Retina (tissue), 1 donor: Measurements from ENCODE around the gene MYL7.

ENCODE experiments used
- DNase-seq: peaks from one replicate; pipeline ENCODE4 v3.0.0-alpha.2; 2016

The MYL7 gene

GRCh38 chr7:44110719-44111635 lies 30.2 kb downstream of the MYL7 start:
- no peak for DNase-seq

GRCh38 chr7:44109991-44110390 lies 31.1 kb downstream of the MYL7 start:
- DNase-seq: no peak

- DNase-seq: no peak
Observed at GRCh38 chr7:44108768-44109750, 32.1 kb downstream of the MYL7 start.

GRCh38 chr7:44107961-44108767 lies 33.0 kb downstream of the MYL7 start:
- DNase-seq: no peak

- no peak for DNase-seq
Observed at GRCh38 chr7:44107116-44107960, 33.8 kb downstream of the MYL7 start.

GRCh38 chr7:44106311-44107065 lies 34.6 kb downstream of the MYL7 start:
- DNase-seq: no peak

GRCh38 chr7:44105832-44106231 lies 35.3 kb downstream of the MYL7 start:
- DNase-seq: no peak

- peak; percentile 53 for DNase-seq
Observed at GRCh38 chr7:44104860-44105771, 36.0 kb downstream of the MYL7 start.

GRCh38 chr7:44103923-44104859 lies 36.9 kb downstream of the MYL7 start, which contains the start of gene AEBP1:
AEBP1 (plus strand) TSS chr7:44104345; CDS start chr7:44104666, 321 bp downstream.
- DNase-seq: peak; percentile 46

GRCh38 chr7:44103566-44103922 lies 37.6 kb downstream of the MYL7 start:
- no peak for DNase-seq

GRCh38 chr7:44102846-44103565 lies 38.1 kb downstream of the MYL7 start:
- DNase-seq: no peak

GRCh38 chr7:44101966-44102845 lies 38.9 kb downstream of the MYL7 start:
- no peak for DNase-seq

GRCh38 chr7:44101303-44101965 lies 39.7 kb downstream of the MYL7 start:
- no peak for DNase-seq

- DNase-seq: no peak
Observed at GRCh38 chr7:44100458-44101302, 40.5 kb downstream of the MYL7 start.

- DNase-seq: no peak
Observed at GRCh38 chr7:44099669-44100068, 41.5 kb downstream of the MYL7 start.
